Adipose tissue (tissue), 3 donors: Measurements from ENCODE around the gene CALHM4. TPM values are rescaled to one million over a fixed set of nuclear protein-coding genes. Genes with fewer than 3 reads are reported as not detected.

ENCODE experiments used
- polyA plus RNA-seq, 3 donors: library from polyadenylated mRNA; stranded (reverse); fragments of 200-250 nt; gene quantifications; one replicate each; pipeline ENCODE4 v1.2.3, GENCODE V29; 2013
- donor health status: healthy with polysubstance abuse.
- donor health status: Bipolar disorder and iron deficiency.
- donor health status: healthy.

CALHM4 gene
- polyA plus RNA-seq, 3 donors = not detected

Other genes with a start within 250 kb of the CALHM4 start
- gene DSE, start 182.8 kb upstream of the CALHM4 start, polyA plus RNA-seq = 10 to 100 TPM in 2 of 3 donors, 1 to 10 TPM in 1; 3.5 to 31.2 (median 20.6) TPM
- gene CALHM6, start 92.4 kb upstream of the CALHM4 start, polyA plus RNA-seq = 10 to 100 TPM in 1 of 3 donors, 1 to 10 TPM in 2; 2.8 to 11.9 (median 4.5) TPM
- gene CALHM5, start 42.1 kb upstream of the CALHM4 start, polyA plus RNA-seq = 1 to 10 TPM in 2 of 3 donors, under 1 TPM in 1; 0.17 to 1.5 (median 1.3) TPM
- gene TRAPPC3L, start 8.1 kb upstream of the CALHM4 start, polyA plus RNA-seq = under 1 TPM; 0.02 to 0.45 (median 0.06) TPM
- 10 to 100 TPM; 38.8 to 82.7 (median 40.1) TPM for gene RWDD1, start 17.8 kb downstream of the CALHM4 start, polyA plus RNA-seq
- under 1 TPM; 0.15 to 0.27 (median 0.22) TPM for gene RSPH4A, start 62.7 kb downstream of the CALHM4 start, polyA plus RNA-seq
- 1 to 10 TPM; 4.4 to 5.7 (median 4.7) TPM for gene ZUP1, start 115.0 kb downstream of the CALHM4 start, polyA plus RNA-seq
- 1 to 10 TPM; 1.0 to 4.7 (median 4.4) TPM for gene KPNA5, start 127.5 kb downstream of the CALHM4 start, polyA plus RNA-seq
- 1 to 10 TPM; 2.4 to 9.9 (median 9.0) TPM for gene FAM162B, start 212.0 kb downstream of the CALHM4 start, polyA plus RNA-seq